VCaP (cell line): ENCODE results near the gene RNF144A.

Source experiments
- H3K27ac ChIP-seq: fragments of 450-650 bp; 2 replicates; pipeline ENCODE4 v1.5.1; 2017
- TF ChIP-seq, protein P1 (sequence below): fragments of 450-650 bp; conservative IDR thresholded peaks from 2 replicates; pipeline ENCODE4 v1.5.1; 2017; ENCODE audit warnings: mild to moderate bottlenecking, moderate library complexity

RNF144A gene, protein sequence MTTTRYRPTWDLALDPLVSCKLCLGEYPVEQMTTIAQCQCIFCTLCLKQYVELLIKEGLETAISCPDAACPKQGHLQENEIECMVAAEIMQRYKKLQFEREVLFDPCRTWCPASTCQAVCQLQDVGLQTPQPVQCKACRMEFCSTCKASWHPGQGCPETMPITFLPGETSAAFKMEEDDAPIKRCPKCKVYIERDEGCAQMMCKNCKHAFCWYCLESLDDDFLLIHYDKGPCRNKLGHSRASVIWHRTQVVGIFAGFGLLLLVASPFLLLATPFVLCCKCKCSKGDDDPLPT

DNA sequence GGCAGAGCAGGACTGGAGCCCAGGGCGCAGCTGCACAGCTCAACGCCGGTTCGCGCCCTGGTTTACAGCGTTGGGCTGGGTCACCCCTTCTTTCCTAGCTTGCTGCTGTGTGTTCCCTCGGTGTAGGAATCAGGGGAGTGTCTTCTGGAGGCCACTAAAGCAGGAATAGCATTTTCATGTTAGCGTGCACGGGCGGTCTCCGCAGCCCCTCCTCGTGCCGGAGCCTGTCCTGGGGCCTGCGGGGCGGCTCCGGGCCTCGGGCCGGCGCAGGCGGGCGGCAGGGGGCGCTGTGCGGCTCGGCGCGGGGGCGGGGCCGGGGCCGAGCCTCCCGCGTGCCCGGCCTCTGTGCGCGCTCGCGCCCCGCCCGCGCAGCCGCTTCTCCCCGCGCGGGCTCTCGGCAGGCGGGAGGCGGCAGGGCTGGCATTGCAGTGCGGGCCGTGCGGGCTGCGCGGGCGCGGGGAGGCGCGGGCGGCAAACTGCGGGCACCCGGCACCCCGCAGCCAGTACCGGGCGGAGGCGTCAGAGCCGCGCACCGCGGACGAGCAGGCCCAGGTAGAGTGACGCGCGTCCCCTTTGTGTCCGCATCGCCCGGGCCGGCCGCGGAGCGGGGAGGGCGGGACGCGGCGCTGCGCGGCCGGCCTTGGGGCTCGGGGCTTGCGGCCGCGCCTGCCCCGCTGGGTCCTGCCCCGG is at the start of gene RNF144A:
Gene RNF144A, plus strand, starts transcription at position 342 of the 690 bp plus-strand sequence. CDS start 79,515 bp downstream, outside the sequence.
- TF ChIP-seq, protein P1, sequence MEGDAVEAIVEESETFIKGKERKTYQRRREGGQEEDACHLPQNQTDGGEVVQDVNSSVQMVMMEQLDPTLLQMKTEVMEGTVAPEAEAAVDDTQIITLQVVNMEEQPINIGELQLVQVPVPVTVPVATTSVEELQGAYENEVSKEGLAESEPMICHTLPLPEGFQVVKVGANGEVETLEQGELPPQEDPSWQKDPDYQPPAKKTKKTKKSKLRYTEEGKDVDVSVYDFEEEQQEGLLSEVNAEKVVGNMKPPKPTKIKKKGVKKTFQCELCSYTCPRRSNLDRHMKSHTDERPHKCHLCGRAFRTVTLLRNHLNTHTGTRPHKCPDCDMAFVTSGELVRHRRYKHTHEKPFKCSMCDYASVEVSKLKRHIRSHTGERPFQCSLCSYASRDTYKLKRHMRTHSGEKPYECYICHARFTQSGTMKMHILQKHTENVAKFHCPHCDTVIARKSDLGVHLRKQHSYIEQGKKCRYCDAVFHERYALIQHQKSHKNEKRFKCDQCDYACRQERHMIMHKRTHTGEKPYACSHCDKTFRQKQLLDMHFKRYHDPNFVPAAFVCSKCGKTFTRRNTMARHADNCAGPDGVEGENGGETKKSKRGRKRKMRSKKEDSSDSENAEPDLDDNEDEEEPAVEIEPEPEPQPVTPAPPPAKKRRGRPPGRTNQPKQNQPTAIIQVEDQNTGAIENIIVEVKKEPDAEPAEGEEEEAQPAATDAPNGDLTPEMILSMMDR, result peak; percentile 95
- H3K27ac ChIP-seq, result peak within 1 kb of the TSS; percentile 77

- TF ChIP-seq, protein P1, result no peak
- no peak overlapping the region for H3K27ac ChIP-seq
These were observed 44.8 kb upstream of the RNF144A start for GRCh38 chr2:6872394-6872793.

DNA sequence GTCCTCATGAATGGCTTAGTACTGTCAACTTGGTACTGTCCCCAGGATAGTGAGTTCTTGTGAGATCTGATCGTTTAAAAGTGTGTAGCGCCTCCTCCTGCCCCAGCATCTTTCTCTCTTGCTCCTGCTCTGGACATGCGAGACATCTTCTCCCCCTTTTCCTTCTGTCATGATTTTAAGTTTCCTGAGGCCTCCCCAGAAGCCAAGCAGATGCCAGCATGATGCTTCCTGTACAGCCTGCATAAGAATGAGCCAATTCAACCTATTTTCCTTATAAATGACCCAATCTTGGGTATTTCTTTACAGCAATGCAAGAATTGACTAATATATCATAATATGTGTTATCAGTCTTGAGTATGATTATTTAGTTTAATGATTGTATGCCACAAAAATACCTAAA is 43.2 kb upstream of the RNF144A start:
- TF ChIP-seq, protein P1, result no peak

DNA sequence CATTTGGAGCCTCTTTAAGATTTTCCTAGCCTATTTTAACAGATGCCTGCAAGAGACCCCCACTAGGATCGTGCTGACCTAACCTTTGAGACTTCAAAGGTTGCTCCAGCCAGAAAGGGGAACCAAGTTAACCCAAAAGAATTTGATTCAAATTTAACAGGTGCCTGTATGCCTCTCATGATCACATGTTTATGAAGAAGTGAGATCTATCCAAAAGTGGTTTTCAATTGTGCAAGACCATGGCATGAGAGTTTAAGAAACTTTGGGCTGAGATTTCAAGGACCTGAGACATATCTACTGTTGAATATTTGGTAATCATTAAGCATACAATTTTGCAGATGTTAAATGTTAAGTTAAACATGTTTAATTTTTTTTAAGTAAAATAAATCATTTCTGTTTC is 40.9 kb upstream of the RNF144A start:
- TF ChIP-seq, protein P1, result no peak
- H3K27ac ChIP-seq, result no peak overlapping the region

More for the DNA sequence above, 43.2 kb upstream of the RNF144A start:
- no peak overlapping the region for H3K27ac ChIP-seq

DNA sequence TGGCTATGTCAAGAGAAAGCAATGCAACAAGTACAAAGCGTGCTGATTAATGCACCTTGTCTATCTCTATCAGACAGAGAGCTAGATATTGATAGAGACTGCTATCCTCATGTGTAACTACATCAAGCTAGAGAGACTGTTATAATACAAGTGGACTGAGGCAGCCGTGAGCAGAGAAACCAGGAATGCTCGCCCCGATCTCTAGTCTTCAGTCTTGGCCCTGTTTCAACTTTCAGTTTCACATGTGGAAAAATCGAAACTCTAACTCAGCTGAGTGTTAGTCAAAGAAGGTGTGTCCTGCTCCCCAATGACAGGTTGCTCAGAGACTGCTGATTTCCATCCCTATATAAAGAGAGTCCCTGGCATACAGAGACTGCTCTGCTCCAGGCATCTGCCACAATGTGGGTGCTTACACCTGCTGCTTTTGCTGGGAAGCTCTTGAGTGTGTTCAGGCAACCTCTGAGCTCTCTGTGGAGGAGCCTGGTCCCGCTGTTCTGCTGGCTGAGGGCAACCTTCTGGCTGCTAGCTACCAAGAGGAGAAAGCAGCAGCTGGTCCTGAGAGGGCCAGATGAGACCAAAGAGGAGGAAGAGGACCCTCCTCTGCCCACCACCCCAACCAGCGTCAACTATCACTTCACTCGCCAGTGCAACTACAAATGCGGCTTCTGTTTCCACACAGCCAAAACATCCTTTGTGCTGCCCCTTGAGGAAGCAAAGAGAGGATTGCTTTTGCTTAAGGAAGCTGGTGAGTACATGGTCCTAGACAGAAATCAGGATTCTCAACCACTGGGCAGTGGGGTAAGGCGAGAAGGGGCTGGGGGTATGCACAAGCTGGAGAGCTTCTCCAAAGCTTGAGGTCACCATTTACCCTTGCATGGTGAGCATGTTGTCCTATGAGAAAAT is 39.6 kb upstream of the RNF144A start, which contains the start of gene RSAD2:
Gene RSAD2, plus strand, starts transcription at position 376 of the 903 bp plus-strand sequence. Its CDS starts 24 bp downstream, at position 400.
- TF ChIP-seq, protein P1, result peak; percentile 20; the same call in 1 of the 2 replicates
- H3K27ac ChIP-seq, result peak within 1 kb of the TSS; percentile 44; the same call in 1 of the 2 replicates

DNA sequence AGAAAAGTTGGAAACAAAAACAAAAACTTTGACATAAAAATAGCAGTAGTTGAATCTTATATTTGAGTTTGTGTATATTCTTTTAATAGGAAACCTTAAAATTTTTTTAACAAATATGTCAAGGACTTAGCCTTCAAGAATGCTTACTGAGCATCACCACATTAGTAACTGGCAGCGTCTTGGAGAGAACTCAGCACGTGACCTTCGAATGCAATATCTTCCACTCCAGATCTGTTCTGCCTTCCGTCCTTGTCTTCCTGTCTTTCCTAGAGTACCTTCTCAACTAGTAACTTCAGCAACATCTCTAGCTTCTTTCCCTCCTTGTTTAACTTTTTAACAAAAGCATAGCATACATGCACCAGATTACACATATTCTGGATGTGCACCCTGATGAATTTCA is 38.7 kb upstream of the RNF144A start:
- TF ChIP-seq, protein P1, result no peak
- H3K27ac ChIP-seq, result no peak overlapping the region
